ENCODE results near the gene ADGB. TPM values are rescaled to one million over a fixed set of nuclear protein-coding genes. Genes with fewer than 3 reads are reported as not detected.

The ADGB gene
- total RNA-seq, 1 donor from 2014 or later, result not detected

- Mint-ChIP-seq H3K4me3 (no peak overlapping the region), H3K27me3 (no peaks in the 10 kb centered on the region), H3K36me3 (ENCODE audit: low read depth) (no peaks in the 10 kb centered on the region), H3K27ac (no peak overlapping the region), H3K9me3 (no peaks in the 10 kb centered on the region), H3K4me1 (no peaks in the 10 kb centered on the region)
- intact Hi-C loops (cut with micrococcal nuclease), result no loop called here
- DNase-seq (no peak), ATAC-seq (ENCODE audit: low read depth) (no peak)
- TF ChIP-seq CTCF (IDR thresholded peaks at IDR 0.05), result no peak
- ChIA-PET POLR2A (interaction anchor here (0.6 kb wide), 1 partner anchor 43 kb away, joined by 5 read pairs; no protein-coding TSS in a partner anchor), CTCF (no interaction called here)
Observed at GRCh38 chr6:146650799-146651481, 52.2 kb downstream of the ADGB start.

DNA sequence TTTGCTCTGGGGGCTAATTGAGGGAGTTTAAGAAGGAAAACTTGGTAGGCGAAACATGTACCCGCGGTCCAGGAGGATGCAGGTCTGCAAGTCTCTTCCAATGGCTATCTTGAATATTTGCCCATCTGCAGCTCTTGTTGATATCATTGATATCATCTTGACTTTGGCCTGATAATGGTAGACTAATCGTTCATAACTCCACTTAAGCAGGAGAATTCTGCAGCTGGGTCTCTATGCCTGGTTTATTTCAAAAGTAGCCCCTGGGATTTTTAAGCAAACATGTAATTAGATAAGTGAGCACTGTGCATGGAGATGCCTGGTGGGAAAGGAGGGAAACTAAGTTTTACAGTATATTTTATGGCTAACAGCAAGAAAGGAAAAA, 52.7 kb downstream of the ADGB start:
- Mint-ChIP-seq H3K27ac (no peak overlapping the region), H3K36me3 (ENCODE audit: low read depth) (no peaks in the 10 kb centered on the region), H3K9me3 (no peaks in the 10 kb centered on the region), H3K4me1 (no peaks in the 10 kb centered on the region), H3K4me3 (no peak overlapping the region), H3K27me3 (no peaks in the 10 kb centered on the region)
- ATAC-seq (ENCODE audit: low read depth), result no peak
- ChIA-PET CTCF (no interaction called here), POLR2A (interaction anchor here (0.6 kb wide), 1 partner anchor 43 kb away, joined by 5 read pairs; no protein-coding TSS in a partner anchor)
- no peak for DNase-seq
- TF ChIP-seq CTCF (IDR thresholded peaks at IDR 0.05), result no peak
- intact Hi-C loops (cut with micrococcal nuclease), result no loop called here

DNA sequence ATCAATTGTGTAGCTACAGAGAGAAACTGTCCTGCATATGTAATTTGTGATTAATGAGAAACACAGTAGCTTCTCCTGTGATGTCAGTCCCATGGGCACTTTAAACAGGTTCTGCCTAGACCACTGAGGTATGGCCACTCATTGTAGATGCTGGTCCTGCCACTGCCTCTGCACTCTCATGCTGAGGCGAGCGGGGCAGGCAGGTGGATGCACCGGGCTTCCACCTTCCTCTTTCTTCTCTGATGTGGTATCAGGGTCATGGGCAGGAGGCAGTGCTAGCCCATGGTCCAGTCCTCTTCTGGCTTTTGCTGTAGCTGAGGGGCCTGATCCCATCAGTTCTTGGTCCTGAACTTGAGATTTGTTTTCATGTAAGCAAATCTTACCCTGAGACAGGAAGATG, 58.7 kb downstream of the ADGB start:
- intact Hi-C loops (cut with micrococcal nuclease), result no loop called here
- POLR2A ChIA-PET, result no interaction called here
- no peaks in the 10 kb centered on the region for H3K36me3 Mint-ChIP-seq (ENCODE audit: low read depth)
- no peaks in the 10 kb centered on the region for H3K27me3 Mint-ChIP-seq
- no peaks in the 10 kb centered on the region for H3K4me1 Mint-ChIP-seq
- DNase-seq (no peak), ATAC-seq (ENCODE audit: low read depth) (no peak)
- no peak overlapping the region for H3K27ac Mint-ChIP-seq
- no peak overlapping the region for H3K4me3 Mint-ChIP-seq
- CTCF ChIA-PET, result no interaction called here
- H3K9me3 Mint-ChIP-seq, result peaks cover 5% of the 10 kb centered on the region
- no peak for TF ChIP-seq CTCF (IDR thresholded peaks at IDR 0.05)

- peaks cover 5% of the 10 kb centered on the region for H3K9me3 Mint-ChIP-seq
- no peak overlapping the region for H3K4me3 Mint-ChIP-seq
- TF ChIP-seq CTCF (IDR thresholded peaks at IDR 0.05), result no peak
- no peak overlapping the region for H3K27ac Mint-ChIP-seq
- ChIA-PET CTCF (no interaction called here), POLR2A (no interaction called here)
- DNase-seq (no peak), ATAC-seq (ENCODE audit: low read depth) (no peak)
- intact Hi-C loops (cut with micrococcal nuclease), result no loop called here
- no peaks in the 10 kb centered on the region for H3K4me1 Mint-ChIP-seq
- H3K27me3 Mint-ChIP-seq, result no peaks in the 10 kb centered on the region
- H3K36me3 Mint-ChIP-seq (ENCODE audit: low read depth), result no peaks in the 10 kb centered on the region
Observed at GRCh38 chr6:146664871-146665360, 66.1 kb downstream of the ADGB start.

- H3K9me3 Mint-ChIP-seq, result peaks cover 5% of the 10 kb centered on the region
- no peaks in the 10 kb centered on the region for H3K27me3 Mint-ChIP-seq
- no peak overlapping the region for H3K27ac Mint-ChIP-seq
- H3K36me3 Mint-ChIP-seq (ENCODE audit: low read depth), result no peaks in the 10 kb centered on the region
- ChIA-PET POLR2A (no interaction called here), CTCF (no interaction called here)
- intact Hi-C loops (cut with micrococcal nuclease), result no loop called here
- no peak for TF ChIP-seq CTCF (IDR thresholded peaks at IDR 0.05)
- no peak overlapping the region for H3K4me3 Mint-ChIP-seq
- H3K4me1 Mint-ChIP-seq, result no peaks in the 10 kb centered on the region
- DNase-seq, result no peak
- ATAC-seq (ENCODE audit: low read depth), result no peak
Observed at GRCh38 chr6:146666909-146667308, 68.1 kb downstream of the ADGB start.

Data from activated B cell treated with CpG ODN at 0.5 μM for 24 hours (primary cell).